ENCODE results near the gene RTP1. TPM values are rescaled to one million over a fixed set of nuclear protein-coding genes. Genes with fewer than 3 reads are reported as not detected.
A peak's percentile ranks its signal among the peaks of the same experiment; 100 is the strongest.

The RTP1 gene
- total and polyA plus RNA-seq, 2 of the 4 experiments (the other 2 are of a cell fraction): not detected

DNA sequence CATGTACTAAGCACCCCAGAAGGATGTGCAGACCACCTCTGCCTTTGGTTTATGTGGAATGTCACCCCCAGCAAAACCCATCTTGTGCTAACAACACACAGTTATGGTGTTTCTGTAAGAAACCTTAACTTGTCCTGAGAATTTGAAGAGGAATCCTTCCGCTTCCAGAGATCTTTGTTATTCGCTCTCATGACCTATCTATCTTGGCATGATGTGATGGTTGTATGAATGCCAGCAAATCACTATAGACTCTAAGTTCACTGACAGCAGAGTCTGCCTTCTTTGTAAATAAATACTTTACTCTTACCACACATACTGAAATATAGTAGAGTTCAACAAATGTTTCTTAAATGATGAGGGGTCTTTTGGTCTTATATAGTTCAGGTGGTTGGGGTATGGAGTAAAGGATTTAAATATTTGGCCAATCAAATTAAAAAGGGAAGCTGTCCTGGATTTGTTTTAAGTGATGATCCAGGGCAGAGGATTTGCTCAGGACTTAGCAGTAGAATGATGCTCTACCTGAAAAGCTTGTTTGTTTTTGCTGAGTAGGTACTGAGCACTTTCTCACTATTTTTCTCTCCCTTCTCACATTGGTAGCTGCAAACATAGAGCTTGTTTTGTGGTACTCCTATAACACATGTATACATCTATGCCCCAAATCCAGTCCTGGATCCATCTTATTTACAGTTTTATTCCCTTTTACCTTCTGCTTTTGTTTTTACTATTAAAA, 27.9 kb upstream of the RTP1 start:
- H2BK5ac ChIP-seq (ENCODE audit: low read depth, low read length, poor library complexity, severe bottlenecking): no peak overlapping the region
- CTCF ChIA-PET: interaction anchor here (1.1 to 1.4 kb wide), 2 partner anchors 30 to 51 kb away, joined by 4 to 5 read pairs; partner anchors contain the start of gene RPL39L
- 0 out of 2 replicates have a peak overlapping the region, but pooled peaks have one; percentile 45 for H4K91ac ChIP-seq (ENCODE audit: insufficient read depth, low read depth, low read length)
- peaks cover 2% of the 10 kb centered on the region; the same call in 1 of the 2 replicates for H3K4me1 ChIP-seq (ENCODE audit: control insufficient read depth, insufficient read depth, low read length)
- H3K23ac ChIP-seq (ENCODE audit: low read depth, low read length): no peak overlapping the region
- H3K36me3 ChIP-seq (ENCODE audit: control insufficient read depth, insufficient read depth, low read length): no peaks in the 10 kb centered on the region
- no peak overlapping the region for H3K4me2 ChIP-seq (ENCODE audit: low read depth, low read length)
- no peak overlapping the region for H4K8ac ChIP-seq (ENCODE audit: low read depth in 2 of 2, low read length in 2 of 2)
- ATAC-seq (ENCODE audit: low read depth) (no peak), DNase-seq (peak; percentile 45)
- peak overlapping the region; percentile 56 for H2BK120ac ChIP-seq (ENCODE audit: low read depth, low read length)
- BruUV-seq (replicated peaks): no TSS peak
- H3K14ac ChIP-seq (replicated peaks; ENCODE audit: low read depth, low read length): peak overlapping the region; percentile 86
- POLR2A ChIA-PET (ENCODE audit: unreplicated experiment): no interaction called here
- no peak overlapping the region for H2AK9ac ChIP-seq (replicated peaks; ENCODE audit: low read depth, low read length, poor library complexity)
- in situ Hi-C loops (cut with MboI; ENCODE audit: low sequenced_read_pairs) (loop anchor here (10.0 kb wide), 1 partner anchor 325 kb away; the partner anchor contains the start of gene ADIPOQ), dilution Hi-C loops (cut with HindIII; ENCODE audit: low sequenced_read_pairs, unreplicated experiment) (no loop called here), intact Hi-C loops (cut with micrococcal nuclease) (loop anchor here (5.0 kb wide), 1 partner anchor 552 kb away; no protein-coding TSS in a partner anchor)
- H3K9me3 ChIP-seq (ENCODE audit: control insufficient read depth, insufficient read depth, low read length): no peaks in the 10 kb centered on the region
- H3K9ac ChIP-seq (ENCODE audit: low read depth, low read length): no peak overlapping the region
- H3K9me1 ChIP-seq (ENCODE audit: insufficient read depth, low read length): no peaks in the 10 kb centered on the region; the same call in 1 of the 2 replicates
- peak overlapping the region; percentile 79 for H2BK20ac ChIP-seq (ENCODE audit: low read depth, low read length)
- H3K56ac ChIP-seq (ENCODE audit: extremely low read depth, insufficient read depth, low read length): no peak overlapping the region
- H3K18ac ChIP-seq (ENCODE audit: low read depth, low read length): no peak overlapping the region; the same call in 1 of the 2 replicates
- no peaks in the 10 kb centered on the region for H3K27me3 ChIP-seq (ENCODE audit: control insufficient read depth, insufficient read depth, low read length)
- H3K4me3 ChIP-seq (ENCODE audit: insufficient read depth, low read depth, low read length): no peak overlapping the region
- no peak overlapping the region for H2AFZ ChIP-seq (replicated peaks; ENCODE audit: low read length, poor library complexity)
- H2BK15ac ChIP-seq (ENCODE audit: low read depth, low read length): peak overlapping the region; percentile 45; the same call in 1 of the 3 replicates
- WGBS, 2 experiments (ENCODE audit: extremely low coverage in 2 of 2, insufficient read length in 1 of 2): no CpG with 5 or more reads among the region's 2 CpGs
- no peaks in the 10 kb centered on the region for H4K20me1 ChIP-seq (ENCODE audit: insufficient read depth, low read length)
- H3K79me1 ChIP-seq (ENCODE audit: low read depth in 1 of 2, low read length in 2 of 2): no peaks in the 10 kb centered on the region
- H3K4ac ChIP-seq (ENCODE audit: low read depth, low read length): peak overlapping the region; percentile 64
- no peak overlapping the region for H4K5ac ChIP-seq (ENCODE audit: low read depth, low read length)
- H3K27ac ChIP-seq (ENCODE audit: insufficient read depth, low read length): no peak overlapping the region
- no peak overlapping the region for H2AK5ac ChIP-seq (ENCODE audit: low read depth, low read length)
- no peak for TF ChIP-seq CEBPB (IDR thresholded peaks at IDR 0.05; ENCODE audit: low read depth, low read length)
- TF ChIP-seq FOS (IDR thresholded peaks at IDR 0.05; ENCODE audit: low read depth, low read length): no peak
- no peak for TF ChIP-seq MAFK (IDR thresholded peaks at IDR 0.05; ENCODE audit: low read depth, low read length)
- TF ChIP-seq, protein P1, sequence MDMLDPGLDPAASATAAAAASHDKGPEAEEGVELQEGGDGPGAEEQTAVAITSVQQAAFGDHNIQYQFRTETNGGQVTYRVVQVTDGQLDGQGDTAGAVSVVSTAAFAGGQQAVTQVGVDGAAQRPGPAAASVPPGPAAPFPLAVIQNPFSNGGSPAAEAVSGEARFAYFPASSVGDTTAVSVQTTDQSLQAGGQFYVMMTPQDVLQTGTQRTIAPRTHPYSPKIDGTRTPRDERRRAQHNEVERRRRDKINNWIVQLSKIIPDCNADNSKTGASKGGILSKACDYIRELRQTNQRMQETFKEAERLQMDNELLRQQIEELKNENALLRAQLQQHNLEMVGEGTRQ (IDR thresholded peaks at IDR 0.05; ENCODE audit: low read depth, low read length): no peak
- no peak for TF ChIP-seq NFE2L2 (IDR thresholded peaks at IDR 0.05; ENCODE audit: low read depth, low read length)
- no peak for TF ChIP-seq MAZ (IDR thresholded peaks at IDR 0.05; ENCODE audit: borderline replicate concordance, low read depth, low read length)
- no peak for TF ChIP-seq CHD1 (IDR thresholded peaks at IDR 0.05; ENCODE audit: low read depth, low read length)
- TF ChIP-seq RAD21 (IDR thresholded peaks at IDR 0.05; ENCODE audit: low read length): no peak
- TF ChIP-seq RFX5 (IDR thresholded peaks at IDR 0.05; ENCODE audit: low read depth, low read length): no peak
- TF ChIP-seq, protein P2, sequence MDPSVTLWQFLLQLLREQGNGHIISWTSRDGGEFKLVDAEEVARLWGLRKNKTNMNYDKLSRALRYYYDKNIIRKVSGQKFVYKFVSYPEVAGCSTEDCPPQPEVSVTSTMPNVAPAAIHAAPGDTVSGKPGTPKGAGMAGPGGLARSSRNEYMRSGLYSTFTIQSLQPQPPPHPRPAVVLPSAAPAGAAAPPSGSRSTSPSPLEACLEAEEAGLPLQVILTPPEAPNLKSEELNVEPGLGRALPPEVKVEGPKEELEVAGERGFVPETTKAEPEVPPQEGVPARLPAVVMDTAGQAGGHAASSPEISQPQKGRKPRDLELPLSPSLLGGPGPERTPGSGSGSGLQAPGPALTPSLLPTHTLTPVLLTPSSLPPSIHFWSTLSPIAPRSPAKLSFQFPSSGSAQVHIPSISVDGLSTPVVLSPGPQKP (IDR thresholded peaks at IDR 0.05; ENCODE audit: borderline replicate concordance, low read depth, low read length): no peak
- no peak for TF ChIP-seq SMC3 (IDR thresholded peaks at IDR 0.05; ENCODE audit: low read depth, low read length)
- TF ChIP-seq MXI1 (IDR thresholded peaks at IDR 0.05; ENCODE audit: borderline replicate concordance, low read depth, low read length): no peak
- TF ChIP-seq POLR2A (IDR thresholded peaks at IDR 0.05; ENCODE audit: low read depth, low read length): no peak
- TF ChIP-seq BHLHE40 (IDR thresholded peaks at IDR 0.05; ENCODE audit: low read depth, low read length): no peak
- TF ChIP-seq RCOR1 (IDR thresholded peaks at IDR 0.05; ENCODE audit: insufficient replicate concordance, low read length): no peak

All from IMR-90 (cell line).